Astrocyte of the spinal cord (primary cell): ENCODE measurements around the gene ANO3.
A peak's percentile ranks its signal among the peaks of the same experiment; 100 is the strongest.

ENCODE experiments used
- DNase-seq: peaks from one replicate; pipeline ENCODE4 v3.0.0; 2011; ENCODE audit warnings: low read depth, low spot score
- H3K4me3 ChIP-seq: 2 replicates; pipeline ENCODE4 v1.5.1; 2011; ENCODE audit warnings: low read depth, mild to moderate bottlenecking, low read length, moderate library complexity
- CTCF ChIP-seq: IDR thresholded peaks from 2 replicates; pipeline ENCODE4 v1.5.1; 2012; ENCODE audit warnings: low read depth, mild to moderate bottlenecking, low read length, inconsistent platforms
- in situ Hi-C: cut with HindIII; loops from 2 replicates; pipeline ENCODE4 v1.10.0; 2017; ENCODE audit warnings: low sequenced_read_pairs

ANO3 gene

GRCh38 chr11:26490546-26490945 is 158.6 kb downstream of the ANO3 start:
- DNase-seq: peak; percentile 5
- no peak overlapping the region for H3K4me3 ChIP-seq
- no peak for TF ChIP-seq CTCF
- in situ Hi-C loops: no loop called here

- no peak overlapping the region for H3K4me3 ChIP-seq
- DNase-seq: no peak
- in situ Hi-C loops: no loop called here
- TF ChIP-seq CTCF: no peak
These were observed 161.7 kb downstream of the ANO3 start for GRCh38 chr11:26493616-26494015.

GRCh38 chr11:26507229-26507628 is 175.3 kb downstream of the ANO3 start:
- TF ChIP-seq CTCF: no peak
- H3K4me3 ChIP-seq: no peak overlapping the region
- in situ Hi-C loops: no loop called here
- no peak for DNase-seq

- in situ Hi-C loops: no loop called here
- no peak for DNase-seq
- no peak overlapping the region for H3K4me3 ChIP-seq
- TF ChIP-seq CTCF: no peak
These were observed 178.2 kb downstream of the ANO3 start for GRCh38 chr11:26510164-26510563.

- H3K4me3 ChIP-seq: no peak overlapping the region
- TF ChIP-seq CTCF: no peak
- DNase-seq: no peak
- in situ Hi-C loops: no loop called here
These were observed 178.8 kb downstream of the ANO3 start for GRCh38 chr11:26510756-26511155.

GRCh38 chr11:26512196-26512595 is 180.3 kb downstream of the ANO3 start:
- in situ Hi-C loops: no loop called here
- no peak for DNase-seq
- no peak overlapping the region for H3K4me3 ChIP-seq
- TF ChIP-seq CTCF: no peak

GRCh38 chr11:26519469-26519868 is 187.5 kb downstream of the ANO3 start:
- in situ Hi-C loops: no loop called here
- DNase-seq: no peak
- no peak for TF ChIP-seq CTCF
- H3K4me3 ChIP-seq: no peak overlapping the region
